Thoracic aorta (tissue), 2 donors: ENCODE measurements around the gene TAL2. TPM values are rescaled to one million over a fixed set of nuclear protein-coding genes. Genes with fewer than 3 reads are reported as not detected.

Experiments used
- ATAC-seq: fragments of 150-250 bp; one replicate; pipeline ENCODE4 v1.8.0; 2017; ENCODE audit warnings: low read depth; ENCODE audit not compliant: insufficient number of reproducible peaks, low FRiP score
- DNase-seq: peaks from one replicate; pipeline ENCODE4 v3.0.0-alpha.2; 2020; ENCODE audit warnings: low spot score
- H3K27ac ChIP-seq, 2 donors: fragments of 200-600 bp; sonication (generic); 1 replicate in 1 of 2; 2 replicates in 1 of 2; pipeline ENCODE4 v1.5.1; 2016; ENCODE audit warnings: mild to moderate bottlenecking in 2 of 2, moderate library complexity in 2 of 2
- H3K27me3 ChIP-seq: fragments of 200-600 bp; sonication (generic); replicated peaks from 2 replicates; pipeline ENCODE4 v1.6.0; 2016; ENCODE audit warnings: mild to moderate bottlenecking; ENCODE audit not compliant: insufficient read depth
- H3K36me3 ChIP-seq: fragments of 200-600 bp; sonication (generic); one replicate; pipeline ENCODE4 v1.5.1; 2016
- H3K4me1 ChIP-seq, 2 donors: fragments of 200-600 bp; sonication (generic); 1 replicate in 1 of 2; 2 replicates in 1 of 2; pipeline versions ENCODE4 v1.5.1 to v1.6.0; 2016; ENCODE audit warnings: low read depth in 2 of 2, mild to moderate bottlenecking in 1 of 2; ENCODE audit not compliant: control insufficient read depth in 1 of 2
- H3K4me3 ChIP-seq: fragments of 200-600 bp; sonication (generic); 2 replicates; pipeline ENCODE4 v1.5.1; 2016; ENCODE audit warnings: mild to moderate bottlenecking
- H3K9me3 ChIP-seq: fragments of 200-600 bp; sonication (generic); 2 replicates; pipeline ENCODE4 v1.5.1; 2016
- total RNA-seq, 2 donors: library from RNA; depleted of rRNA; stranded (reverse); fragments of >200 nt; gene quantifications; one replicate each; pipeline versions ENCODE4 v1.1.0 to v1.2.3, GENCODE V29; 2016
- TF ChIP-seq, protein P1 (sequence below): fragments of 200-600 bp; sonication (generic); IDR thresholded peaks from one replicate; pipeline ENCODE4 v1.5.1; 2019; ENCODE audit warnings: antibody characterized with exemption

The TAL2 gene
- not detected for total RNA-seq

DNA sequence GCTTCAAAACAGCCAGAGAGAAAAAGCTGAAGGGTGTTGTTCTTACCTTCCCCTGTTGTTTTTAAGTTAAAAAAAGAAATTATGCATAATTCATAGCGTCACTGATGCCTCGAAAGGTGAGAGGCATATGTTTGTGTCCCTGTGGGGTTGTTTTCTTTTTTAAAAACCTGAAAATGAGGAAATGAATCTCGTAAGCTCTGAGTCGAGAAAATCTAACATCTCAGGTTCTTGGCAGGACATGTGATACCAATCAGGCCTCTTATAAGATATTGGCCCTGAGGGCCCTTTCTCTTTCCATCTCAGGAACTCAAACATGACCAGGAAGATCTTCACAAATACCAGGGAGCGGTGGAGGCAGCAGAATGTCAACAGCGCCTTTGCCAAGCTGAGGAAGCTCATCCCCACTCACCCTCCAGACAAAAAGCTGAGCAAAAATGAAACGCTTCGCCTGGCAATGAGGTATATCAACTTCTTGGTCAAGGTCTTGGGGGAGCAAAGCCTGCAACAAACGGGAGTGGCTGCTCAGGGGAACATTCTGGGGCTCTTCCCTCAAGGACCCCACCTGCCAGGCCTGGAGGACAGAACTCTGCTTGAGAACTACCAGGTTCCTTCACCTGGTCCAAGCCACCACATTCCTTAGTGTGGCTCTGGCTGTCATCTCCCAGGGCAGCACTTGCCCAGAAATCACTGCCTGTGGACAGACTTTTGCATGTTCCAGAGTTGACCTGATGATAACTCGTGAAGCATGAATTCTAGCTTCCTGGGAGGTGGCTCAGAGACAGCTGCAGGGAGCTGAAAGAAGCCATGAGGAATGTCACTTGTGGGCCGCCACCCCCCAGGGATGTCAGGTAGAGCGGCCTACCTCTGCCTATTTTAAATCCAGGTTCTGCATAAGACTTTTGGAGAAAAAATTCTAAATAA is at the start of gene TAL2:
TSS of gene TAL2 (plus strand) at position 274 of the 921 bp plus-strand sequence. CDS start at position 314, 40 bp downstream.
- Histone ChIP-seq H3K4me1 (no peaks in the 10 kb centered on the region), H3K4me3 (no peak within 1 kb of the TSS), H3K9me3 (no peaks in the 10 kb centered on the region), H3K27ac (no peak within 1 kb of the TSS), H3K27me3 (no peaks in the 10 kb centered on the region), H3K36me3 (no peaks in the 10 kb centered on the region)
- no peak for ATAC-seq
- TF ChIP-seq, protein P1, sequence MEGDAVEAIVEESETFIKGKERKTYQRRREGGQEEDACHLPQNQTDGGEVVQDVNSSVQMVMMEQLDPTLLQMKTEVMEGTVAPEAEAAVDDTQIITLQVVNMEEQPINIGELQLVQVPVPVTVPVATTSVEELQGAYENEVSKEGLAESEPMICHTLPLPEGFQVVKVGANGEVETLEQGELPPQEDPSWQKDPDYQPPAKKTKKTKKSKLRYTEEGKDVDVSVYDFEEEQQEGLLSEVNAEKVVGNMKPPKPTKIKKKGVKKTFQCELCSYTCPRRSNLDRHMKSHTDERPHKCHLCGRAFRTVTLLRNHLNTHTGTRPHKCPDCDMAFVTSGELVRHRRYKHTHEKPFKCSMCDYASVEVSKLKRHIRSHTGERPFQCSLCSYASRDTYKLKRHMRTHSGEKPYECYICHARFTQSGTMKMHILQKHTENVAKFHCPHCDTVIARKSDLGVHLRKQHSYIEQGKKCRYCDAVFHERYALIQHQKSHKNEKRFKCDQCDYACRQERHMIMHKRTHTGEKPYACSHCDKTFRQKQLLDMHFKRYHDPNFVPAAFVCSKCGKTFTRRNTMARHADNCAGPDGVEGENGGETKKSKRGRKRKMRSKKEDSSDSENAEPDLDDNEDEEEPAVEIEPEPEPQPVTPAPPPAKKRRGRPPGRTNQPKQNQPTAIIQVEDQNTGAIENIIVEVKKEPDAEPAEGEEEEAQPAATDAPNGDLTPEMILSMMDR = no peak
- no peak for DNase-seq

DNA sequence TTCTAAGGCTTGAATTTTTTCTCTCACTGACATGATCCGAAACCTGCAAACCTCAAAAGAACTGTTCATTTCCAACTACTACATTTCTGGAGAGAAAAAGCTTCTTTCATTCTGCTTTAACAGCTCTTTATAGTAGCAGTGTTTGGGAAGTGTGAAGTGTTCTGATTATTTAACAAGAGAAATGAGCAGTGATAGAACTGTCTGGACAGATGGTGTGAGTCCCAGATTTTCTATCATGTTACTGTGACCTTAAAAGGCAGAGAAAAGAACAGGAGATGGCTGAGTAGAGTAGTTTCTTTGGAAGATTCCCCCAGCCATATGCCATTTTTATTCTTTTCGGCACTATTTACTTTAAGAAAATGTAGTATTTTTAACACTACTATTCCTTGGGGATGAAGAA is 41.3 kb upstream of the TAL2 start:
- ATAC-seq (no peak), DNase-seq (no peak)
- Histone ChIP-seq H3K4me3 (no peak overlapping the region), H3K4me1 (no peaks in the 10 kb centered on the region), H3K27ac (no peak overlapping the region), H3K9me3 (no peaks in the 10 kb centered on the region), H3K27me3 (no peaks in the 10 kb centered on the region), H3K36me3 (no peaks in the 10 kb centered on the region)
- TF ChIP-seq, protein P1 = no peak

GRCh38 chr9:105625088-105625487 is 37.2 kb upstream of the TAL2 start:
- no peak for DNase-seq
- Histone ChIP-seq H3K9me3 (no peaks in the 10 kb centered on the region), H3K4me1 (no peaks in the 10 kb centered on the region), H3K27me3 (no peaks in the 10 kb centered on the region), H3K27ac (no peak overlapping the region), H3K4me3 (no peak overlapping the region), H3K36me3 (no peaks in the 10 kb centered on the region)
- ATAC-seq = no peak
- TF ChIP-seq, protein P1 = no peak

DNA sequence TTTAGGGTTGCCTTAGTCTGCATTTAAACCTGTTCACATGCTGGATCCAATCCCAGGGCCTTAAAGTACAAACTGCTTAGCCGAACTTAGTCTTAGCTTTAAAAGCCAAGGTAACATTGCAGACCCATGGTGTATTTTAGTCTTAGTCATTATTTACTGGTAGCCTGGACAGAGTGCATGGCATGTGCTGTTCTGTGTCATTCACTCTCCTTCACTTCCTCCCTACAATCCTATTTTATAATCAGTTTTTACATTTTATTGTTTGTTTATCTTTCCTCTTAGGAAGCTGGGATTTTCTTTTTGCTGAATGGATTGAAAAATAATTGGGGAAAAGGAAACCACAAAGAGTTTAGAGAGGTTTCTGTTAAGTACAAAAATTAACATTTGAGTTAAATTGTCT is 29.4 kb upstream of the TAL2 start:
- TF ChIP-seq, protein P1 = no peak
- Histone ChIP-seq H3K36me3 (peaks cover 6% of the 10 kb centered on the region), H3K9me3 (no peaks in the 10 kb centered on the region), H3K27me3 (no peaks in the 10 kb centered on the region), H3K27ac (no peak overlapping the region), H3K4me3 (no peak overlapping the region), H3K4me1 (no peaks in the 10 kb centered on the region)
- no peak for ATAC-seq
- DNase-seq = no peak

DNA sequence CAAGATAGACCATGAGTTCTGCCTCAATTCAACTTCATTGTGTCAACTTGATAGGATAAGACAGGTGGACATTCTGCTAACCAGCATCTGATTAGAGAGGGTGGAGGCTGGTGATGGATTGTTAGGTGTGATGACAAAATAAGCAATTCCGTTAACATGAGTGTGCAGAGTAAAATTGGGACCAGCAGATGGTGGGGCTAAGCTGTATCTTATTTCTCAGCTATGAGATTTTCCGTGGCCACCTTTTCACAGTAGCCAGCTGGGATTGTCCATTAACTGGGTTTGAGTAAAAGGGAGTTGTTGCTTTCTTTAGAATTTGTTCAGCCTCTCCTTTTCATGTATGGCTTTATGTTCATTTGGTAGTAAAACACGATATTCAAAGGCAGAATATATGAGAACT is 28.8 kb upstream of the TAL2 start:
- H3K9me3 ChIP-seq = no peaks in the 10 kb centered on the region
- H3K36me3 ChIP-seq = peaks cover 6% of the 10 kb centered on the region
- H3K27me3 ChIP-seq = no peaks in the 10 kb centered on the region
- no peak overlapping the region for H3K27ac ChIP-seq
- TF ChIP-seq, protein P1 = no peak
- no peak for ATAC-seq
- DNase-seq = no peak
- no peaks in the 10 kb centered on the region for H3K4me1 ChIP-seq
- H3K4me3 ChIP-seq = no peak overlapping the region
